ENCODE results near the gene MYL5.

Gene MYL5

DNA sequence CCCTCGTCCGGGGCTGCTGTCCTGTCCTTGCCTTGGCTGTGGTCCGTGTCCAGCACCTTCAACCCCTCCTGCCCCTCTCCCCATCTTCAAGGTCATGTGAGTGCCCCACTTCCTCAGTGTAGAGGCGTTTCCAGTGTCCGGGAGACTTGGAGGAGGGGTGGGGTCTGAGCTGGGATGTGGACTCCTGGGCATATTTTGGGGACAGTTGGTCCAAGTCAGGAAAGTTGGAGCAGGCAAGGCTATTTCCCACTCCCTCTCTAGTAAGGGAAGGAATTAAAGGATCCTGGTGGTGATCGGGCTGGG, 34.2 kb downstream of the MYL5 start:
- DNase-seq, result no peak

- DNase-seq, result no peak
These were observed 35.0 kb downstream of the MYL5 start for GRCh38 chr4:709348-709747.

GRCh38 chr4:710116-710515, 35.8 kb downstream of the MYL5 start:
- no peak for DNase-seq

GRCh38 chr4:710916-711315, 36.6 kb downstream of the MYL5 start:
- no peak for DNase-seq

DNA sequence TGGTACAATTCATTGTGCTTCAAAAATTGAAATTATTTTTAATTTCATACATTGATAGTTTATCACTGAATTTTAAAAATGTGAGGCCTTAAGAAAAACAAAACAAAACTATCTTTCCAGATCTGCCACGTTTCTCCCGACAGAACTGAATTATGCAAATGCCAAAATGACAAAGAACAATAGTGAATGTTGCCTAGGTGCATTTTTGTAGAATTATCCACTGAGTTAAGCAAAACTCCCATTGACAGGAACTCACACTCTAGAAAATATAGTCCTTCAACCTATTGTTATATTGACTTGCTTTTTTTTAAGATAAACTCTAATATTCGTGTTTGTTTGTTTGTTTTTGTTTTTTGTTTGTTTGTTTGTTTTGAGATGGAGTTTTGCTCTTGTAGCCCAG, 37.8 kb downstream of the MYL5 start:
- DNase-seq, result peak in 1 of 2 experiments; percentile 49

GRCh38 chr4:712916-713632, 38.7 kb downstream of the MYL5 start:
- DNase-seq, result no peak

DNA sequence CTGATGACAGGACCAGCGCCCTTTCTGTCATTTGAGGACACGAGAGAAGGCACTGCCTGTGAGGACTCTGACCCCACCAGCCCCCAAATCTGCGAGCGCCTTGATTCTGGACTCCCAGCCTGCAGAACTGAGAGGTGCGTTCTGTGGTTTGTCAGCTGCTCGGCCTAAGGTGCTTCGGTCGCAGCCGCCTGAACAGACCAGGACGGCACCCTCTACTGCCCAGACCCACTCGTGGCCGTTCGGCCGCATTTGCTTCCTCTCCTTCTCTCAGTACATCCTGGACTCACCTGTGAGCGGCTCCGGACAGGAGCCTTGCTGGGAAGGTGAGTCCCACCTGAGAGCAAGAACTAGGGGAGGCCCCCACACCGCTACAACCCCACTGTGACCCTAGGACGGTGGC, 39.7 kb downstream of the MYL5 start:
- no peak for DNase-seq

DNA sequence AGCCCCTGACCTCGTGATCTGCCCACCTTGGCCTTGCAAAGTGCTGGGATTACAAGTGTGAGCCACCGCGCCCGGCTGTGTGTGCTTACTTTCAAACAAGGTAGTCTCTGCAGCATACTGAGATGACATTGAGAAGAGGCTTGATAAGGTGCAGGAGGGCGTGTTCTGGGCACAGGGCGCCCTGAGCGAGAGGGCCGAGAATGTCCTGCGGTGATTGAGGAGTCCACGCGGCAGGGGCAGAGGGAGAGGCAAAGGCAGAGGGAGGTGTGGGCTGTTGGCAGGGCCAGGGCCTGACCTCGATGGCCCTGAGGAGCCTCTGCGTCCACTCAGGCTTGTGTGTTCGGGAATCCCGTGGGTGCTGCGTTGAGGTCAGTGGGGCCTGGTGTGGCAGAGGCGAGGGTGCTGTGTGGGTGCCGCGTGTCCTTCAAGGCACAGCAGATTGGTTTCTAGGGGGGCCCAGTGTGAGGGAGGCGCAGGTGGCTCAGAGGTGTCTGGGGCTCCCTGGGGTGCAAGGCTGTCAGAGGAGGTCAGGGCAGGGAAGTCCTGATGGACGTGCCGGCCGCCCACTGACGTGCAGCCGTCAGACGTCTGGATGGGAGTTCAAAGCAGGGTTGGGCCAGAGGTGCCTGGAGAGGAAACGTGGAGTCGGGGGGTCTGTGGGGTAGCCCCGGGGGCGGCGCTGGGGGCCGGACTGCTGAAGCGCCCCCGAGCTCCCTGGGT, 43.4 kb downstream of the MYL5 start:
- DNase-seq, result no peak

DNA sequence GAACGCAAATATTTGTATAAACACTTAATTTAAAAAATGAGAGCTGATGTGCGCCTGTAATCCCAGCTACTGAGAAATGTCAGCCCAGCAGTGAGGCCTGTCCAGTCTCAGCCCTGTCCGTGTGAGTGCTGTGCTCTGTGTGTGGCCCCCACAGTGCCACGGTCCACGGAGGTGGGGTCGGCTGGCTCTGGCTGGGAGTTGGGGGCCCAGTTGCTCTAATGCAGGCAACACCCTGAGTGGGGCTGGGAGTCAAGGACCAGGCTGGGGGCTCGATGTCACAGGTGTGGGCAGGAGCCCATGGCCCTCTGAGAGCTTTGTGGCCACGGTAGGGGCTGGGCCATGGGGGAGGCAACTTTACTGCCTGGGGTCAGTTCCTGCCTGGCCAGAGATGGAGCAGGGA, 44.1 kb downstream of the MYL5 start:
- DNase-seq, result no peak

DNA sequence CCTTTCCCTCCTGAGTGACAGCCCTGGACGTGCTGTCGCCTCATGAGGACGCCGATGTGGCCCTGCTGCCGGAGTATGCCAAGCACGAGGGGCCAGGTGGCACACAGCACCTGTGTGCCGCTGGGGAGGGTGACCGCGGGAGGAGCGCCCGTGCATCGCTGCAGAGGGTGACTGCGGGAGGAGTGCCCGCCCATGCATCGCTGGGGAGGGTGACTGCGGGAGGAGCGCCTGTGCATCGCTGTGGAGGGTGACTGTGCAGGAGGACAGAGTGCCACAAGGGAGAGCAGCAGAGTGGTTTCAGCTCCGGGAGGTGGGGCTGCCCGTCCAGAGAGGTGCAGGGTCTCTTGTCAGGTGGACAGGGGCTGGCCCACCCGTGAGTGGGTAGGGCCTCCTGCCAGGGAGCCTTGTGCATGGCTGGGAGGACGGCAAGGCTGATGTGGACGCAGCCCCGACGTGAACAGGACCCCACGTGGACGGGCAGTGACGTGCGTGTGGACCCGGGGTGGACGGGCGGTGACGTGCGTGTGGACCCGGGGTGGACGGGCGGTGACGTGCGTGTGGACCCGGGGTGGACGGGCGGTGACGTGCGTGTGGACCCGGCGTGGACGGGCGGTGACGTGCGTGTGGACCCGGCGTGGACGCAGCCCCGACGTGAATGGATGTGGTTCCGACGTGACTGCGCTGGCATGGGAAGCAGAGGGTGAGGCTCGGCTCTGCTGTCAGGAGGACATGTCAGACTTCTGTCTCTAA, 45.9 kb downstream of the MYL5 start:
- no peak for DNase-seq

DNA sequence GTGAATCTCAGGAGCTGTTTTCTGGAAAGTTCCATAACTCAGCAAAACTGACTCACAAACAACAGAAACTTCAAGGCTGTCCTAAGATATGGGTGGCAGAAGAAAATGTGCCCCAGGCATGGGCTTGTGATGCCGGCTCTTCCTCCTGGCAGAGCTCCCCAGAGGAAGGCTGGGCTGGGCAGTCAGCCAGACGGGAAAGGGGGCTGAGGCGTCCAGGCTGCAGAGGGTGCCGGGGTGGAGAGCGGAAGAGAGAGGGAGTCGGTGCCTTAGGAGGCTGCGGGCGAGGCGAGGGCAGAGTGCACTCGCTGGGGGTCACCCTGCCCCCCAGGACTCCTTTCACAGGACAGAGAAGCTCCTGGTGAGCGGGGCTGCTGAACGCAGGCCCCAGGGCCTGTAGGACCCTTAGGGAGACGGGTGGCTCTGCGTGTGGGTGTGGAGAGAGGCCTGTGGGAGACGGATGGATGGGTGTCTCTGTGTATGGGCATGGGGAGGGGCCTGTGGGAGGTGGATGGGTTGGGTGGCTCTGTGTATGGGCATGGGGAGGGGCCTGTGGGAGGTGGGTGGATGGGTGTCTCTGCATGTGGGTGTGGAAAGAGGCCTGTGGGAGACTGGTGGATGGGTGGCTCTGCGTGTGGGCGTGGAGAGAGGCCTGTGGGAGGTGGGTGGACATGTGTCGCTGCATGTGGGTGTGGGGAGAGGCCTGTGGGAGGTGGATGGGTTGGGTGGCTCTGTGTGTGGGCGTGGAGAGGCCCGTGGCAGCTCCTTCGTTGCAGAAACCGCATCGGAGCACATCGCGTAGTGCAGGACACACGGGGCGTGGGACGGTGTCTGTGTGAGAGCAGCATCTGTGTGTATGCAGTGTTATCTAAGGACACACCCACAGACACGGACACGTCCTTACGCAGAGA, 47.2 kb downstream of the MYL5 start:
- DNase-seq, result no peak

- no peak for DNase-seq
These were observed 47.9 kb downstream of the MYL5 start for GRCh38 chr4:722169-722725.

GRCh38 chr4:722851-723360, 48.6 kb downstream of the MYL5 start:
- DNase-seq, result no peak

DNA sequence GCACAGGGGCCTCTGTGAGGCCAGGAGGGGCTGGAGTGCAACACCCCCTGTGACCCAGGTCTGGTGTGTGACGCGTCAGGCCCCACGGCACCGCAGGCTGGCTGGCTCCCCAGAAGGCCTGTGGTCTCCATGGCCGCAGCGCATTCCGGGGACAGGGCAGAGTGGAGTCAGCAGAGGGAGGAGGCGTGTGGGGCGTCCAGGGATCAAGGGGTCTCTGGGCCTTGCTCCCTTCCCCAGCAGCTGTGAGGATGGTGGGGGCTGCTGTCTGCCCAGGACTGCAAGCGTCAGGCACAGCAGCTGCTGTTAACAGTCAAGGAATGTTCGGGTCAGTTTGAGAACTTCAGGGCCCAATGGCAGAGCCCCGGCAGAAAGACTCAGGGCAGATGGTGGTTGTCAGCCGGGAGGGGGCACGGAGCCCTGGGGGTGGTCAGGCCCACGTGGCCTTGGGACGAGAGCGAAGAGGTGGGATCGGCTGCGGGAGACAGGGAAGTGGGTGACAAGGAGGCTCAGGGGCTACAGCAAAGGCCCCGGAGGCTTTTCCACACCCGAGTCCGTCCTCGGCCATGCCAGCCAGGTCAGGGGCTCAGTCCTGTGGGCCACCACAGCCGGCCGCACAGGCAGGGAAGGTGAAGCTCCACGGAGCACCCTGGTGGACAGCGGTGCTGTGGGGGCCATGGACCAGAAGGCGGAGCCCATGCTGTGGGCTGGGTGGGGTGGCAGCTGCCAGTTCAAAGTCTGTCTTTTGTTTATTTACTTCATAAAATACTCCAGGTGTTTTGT, 49.6 kb downstream of the MYL5 start:
- DNase-seq, result no peak

- no peak for DNase-seq
These were observed 51.3 kb downstream of the MYL5 start for GRCh38 chr4:725391-726234.

DNA sequence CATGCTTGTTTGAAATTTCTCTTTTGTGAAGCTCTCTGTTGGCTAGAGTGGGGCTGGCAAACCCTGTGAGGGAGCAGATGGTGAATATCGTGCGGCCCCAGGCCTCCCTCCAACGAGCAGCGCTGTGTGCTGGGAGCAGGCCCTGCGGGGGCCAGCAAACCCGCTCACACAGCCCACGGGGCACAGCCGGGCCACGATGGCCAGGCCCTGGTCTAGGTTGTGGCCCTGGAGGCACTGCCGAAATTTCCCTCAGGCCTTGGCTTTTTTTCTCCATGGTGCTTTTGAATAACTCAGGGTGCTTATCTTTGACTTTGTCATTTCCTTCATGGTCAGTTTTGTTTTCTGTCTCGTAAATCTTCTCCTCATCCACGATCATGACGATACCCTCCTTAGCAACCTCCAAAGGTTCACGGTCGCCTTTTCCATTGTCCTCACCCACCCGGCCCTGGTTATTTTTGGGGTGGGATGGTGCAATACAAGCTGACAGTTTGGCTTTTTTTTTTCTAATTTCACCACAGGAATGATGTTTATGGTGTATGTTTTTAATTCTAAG, 52.0 kb downstream of the MYL5 start:
- DNase-seq, result no peak

- DNase-seq, result no peak
These were observed 52.5 kb downstream of the MYL5 start for GRCh38 chr4:726838-727237.

DNA sequence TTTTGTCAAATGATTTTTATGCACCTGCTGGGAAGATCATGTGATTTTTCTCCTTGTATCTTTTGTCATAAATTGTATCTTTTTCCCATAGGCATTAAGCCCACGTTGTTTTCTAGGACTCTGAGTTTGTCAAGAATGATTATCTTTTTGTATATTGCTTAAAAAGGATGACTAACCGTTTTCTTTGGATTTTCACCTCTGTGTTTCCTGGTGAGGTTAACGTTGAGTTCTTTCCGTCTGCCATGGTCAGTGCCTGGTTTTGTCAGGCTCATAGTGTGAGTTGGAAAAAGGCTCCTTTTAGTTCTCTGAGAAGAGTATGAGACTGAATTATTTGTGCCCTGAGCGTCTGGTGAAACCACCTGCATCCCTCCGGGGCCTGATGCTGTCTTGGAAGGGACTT, 53.2 kb downstream of the MYL5 start:
- no peak for DNase-seq

GRCh38 chr4:729336-730315, 55.3 kb downstream of the MYL5 start:
- no peak for DNase-seq

Measured in NCI-H526 (cell line).